Measurements from ENCODE around the gene AKT1S1.

The AKT1S1 gene

DNA sequence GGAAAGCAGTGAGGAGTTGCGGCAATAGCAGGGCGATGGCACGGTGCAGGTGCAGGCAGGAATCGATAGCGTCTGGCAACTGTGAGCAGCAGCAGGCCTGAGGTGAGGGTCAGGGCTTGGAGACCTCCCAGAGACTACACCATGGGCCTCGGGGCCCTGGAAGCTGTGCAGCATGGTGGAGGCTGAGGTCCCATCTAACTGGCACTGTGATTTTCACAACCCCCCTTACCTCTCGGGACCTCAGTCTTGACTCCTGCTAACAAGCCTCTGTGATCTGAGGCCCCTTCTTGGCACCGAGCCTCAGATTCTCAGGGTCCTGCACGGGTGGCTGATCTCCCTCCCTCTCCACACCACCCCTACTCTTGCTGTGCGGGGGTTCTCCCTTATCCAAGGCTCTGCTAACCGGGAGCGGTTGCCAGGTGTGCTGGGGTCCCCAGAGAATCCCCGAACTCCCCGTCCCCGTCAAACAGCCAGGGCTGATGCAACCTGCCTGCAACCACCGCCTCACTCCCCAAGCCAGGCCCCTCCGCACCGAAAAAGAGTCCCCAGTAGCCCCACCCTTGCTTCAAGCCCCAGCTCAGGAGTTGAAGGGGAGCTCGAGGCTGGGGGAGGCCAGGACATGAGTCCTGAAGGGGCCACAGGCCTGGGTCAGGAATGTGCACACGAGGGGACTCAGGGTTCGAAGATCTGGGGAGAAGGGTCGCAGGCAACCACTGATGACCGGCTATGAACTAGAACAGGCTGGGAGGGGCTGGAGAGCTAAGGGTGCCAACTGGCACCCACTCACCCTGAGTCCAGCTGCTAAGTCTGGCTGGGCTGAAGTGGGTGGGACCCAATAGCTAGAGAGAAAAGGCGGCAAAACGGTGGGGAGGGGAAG lies 47.1 kb upstream of the AKT1S1 start (continued):
- TF ChIP-seq, protein P1, sequence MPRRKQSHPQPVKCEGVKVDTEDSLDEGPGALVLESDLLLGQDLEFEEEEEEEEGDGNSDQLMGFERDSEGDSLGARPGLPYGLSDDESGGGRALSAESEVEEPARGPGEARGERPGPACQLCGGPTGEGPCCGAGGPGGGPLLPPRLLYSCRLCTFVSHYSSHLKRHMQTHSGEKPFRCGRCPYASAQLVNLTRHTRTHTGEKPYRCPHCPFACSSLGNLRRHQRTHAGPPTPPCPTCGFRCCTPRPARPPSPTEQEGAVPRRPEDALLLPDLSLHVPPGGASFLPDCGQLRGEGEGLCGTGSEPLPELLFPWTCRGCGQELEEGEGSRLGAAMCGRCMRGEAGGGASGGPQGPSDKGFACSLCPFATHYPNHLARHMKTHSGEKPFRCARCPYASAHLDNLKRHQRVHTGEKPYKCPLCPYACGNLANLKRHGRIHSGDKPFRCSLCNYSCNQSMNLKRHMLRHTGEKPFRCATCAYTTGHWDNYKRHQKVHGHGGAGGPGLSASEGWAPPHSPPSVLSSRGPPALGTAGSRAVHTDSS (tag by site-specific recombination; IDR thresholded peaks at IDR 0.05), result 0 out of 2 replicates have a peak, but pooled peaks have one; percentile 31
- TF ChIP-seq OVOL3 (tag by site-specific recombination; IDR thresholded peaks at IDR 0.05) (no peak), ZNF292 (tag by site-specific recombination; IDR thresholded peaks at IDR 0.05; ENCODE audit: borderline replicate concordance, low read depth) (no peak), ZNF239 (tag by site-specific recombination; IDR thresholded peaks at IDR 0.05) (no peak), YY1 (tag by site-specific recombination; IDR thresholded peaks at IDR 0.05) (no peak), ZNF202 (tag by site-specific recombination; IDR thresholded peaks at IDR 0.05; ENCODE audit: borderline replicate concordance) (no peak), ZNF404 (tag by site-specific recombination; IDR thresholded peaks at IDR 0.05) (0 out of 2 replicates have a peak, but pooled peaks have one; percentile 41), MEIS1 (CRISPR knock-in tag; IDR thresholded peaks at IDR 0.05; ENCODE audit: borderline replicate concordance) (no peak), ZBTB7A (tag by site-specific recombination; IDR thresholded peaks at IDR 0.05; ENCODE audit: low read depth) (no peak), ZNF555 (tag by site-specific recombination; conservative IDR thresholded peaks at IDR 0.05) (no peak), ZNF302 (tag by site-specific recombination; IDR thresholded peaks at IDR 0.05; ENCODE audit: low read depth) (no peak), BCL11A (tag by site-specific recombination; IDR thresholded peaks at IDR 0.05; ENCODE audit: low read depth) (no peak), ZSCAN30 (tag by site-specific recombination; IDR thresholded peaks at IDR 0.05) (no peak), ZNF2 (tag by site-specific recombination; IDR thresholded peaks at IDR 0.05) (no peak), HOXD13 (CRISPR knock-in tag; IDR thresholded peaks at IDR 0.05; ENCODE audit: borderline replicate concordance) (no peak), ZNF266 (tag by site-specific recombination; IDR thresholded peaks at IDR 0.05; ENCODE audit: low read depth) (no peak), ZBTB8A (tag by site-specific recombination; IDR thresholded peaks at IDR 0.05) (no peak), ZNF792 (tag by site-specific recombination; IDR thresholded peaks at IDR 0.05) (no peak), RBAK (tag by site-specific recombination; IDR thresholded peaks at IDR 0.05) (no peak), SCRT1 (tag by site-specific recombination; IDR thresholded peaks at IDR 0.05; ENCODE audit: borderline replicate concordance) (no peak), ZNF843 (tag by site-specific recombination; IDR thresholded peaks at IDR 0.05) (no peak), ZNF76 (tag by site-specific recombination; IDR thresholded peaks at IDR 0.05; ENCODE audit: borderline replicate concordance, low read depth) (no peak), ZNF585B (tag by site-specific recombination; IDR thresholded peaks at IDR 0.05) (no peak), WT1 (tag by site-specific recombination; IDR thresholded peaks at IDR 0.05) (no peak), ZNF768 (tag by site-specific recombination; IDR thresholded peaks at IDR 0.05) (no peak), ZNF544 (tag by site-specific recombination; IDR thresholded peaks at IDR 0.05) (no peak), GFI1B (tag by site-specific recombination; IDR thresholded peaks at IDR 0.05) (no peak)
- TF ChIP-seq, protein P2, sequence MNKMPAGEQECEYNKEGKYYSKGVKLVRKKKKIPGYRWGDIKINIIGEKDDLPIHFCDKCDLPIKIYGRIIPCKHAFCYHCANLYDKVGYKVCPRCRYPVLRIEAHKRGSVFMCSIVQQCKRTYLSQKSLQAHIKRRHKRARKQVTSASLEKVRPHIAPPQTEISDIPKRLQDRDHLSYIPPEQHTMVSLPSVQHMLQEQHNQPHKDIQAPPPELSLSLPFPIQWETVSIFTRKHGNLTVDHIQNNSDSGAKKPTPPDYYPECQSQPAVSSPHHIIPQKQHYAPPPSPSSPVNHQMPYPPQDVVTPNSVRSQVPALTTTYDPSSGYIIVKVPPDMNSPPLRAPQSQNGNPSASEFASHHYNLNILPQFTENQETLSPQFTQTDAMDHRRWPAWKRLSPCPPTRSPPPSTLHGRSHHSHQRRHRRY (tag by site-specific recombination; IDR thresholded peaks at IDR 0.05), result no peak
- TF ChIP-seq, protein P3, sequence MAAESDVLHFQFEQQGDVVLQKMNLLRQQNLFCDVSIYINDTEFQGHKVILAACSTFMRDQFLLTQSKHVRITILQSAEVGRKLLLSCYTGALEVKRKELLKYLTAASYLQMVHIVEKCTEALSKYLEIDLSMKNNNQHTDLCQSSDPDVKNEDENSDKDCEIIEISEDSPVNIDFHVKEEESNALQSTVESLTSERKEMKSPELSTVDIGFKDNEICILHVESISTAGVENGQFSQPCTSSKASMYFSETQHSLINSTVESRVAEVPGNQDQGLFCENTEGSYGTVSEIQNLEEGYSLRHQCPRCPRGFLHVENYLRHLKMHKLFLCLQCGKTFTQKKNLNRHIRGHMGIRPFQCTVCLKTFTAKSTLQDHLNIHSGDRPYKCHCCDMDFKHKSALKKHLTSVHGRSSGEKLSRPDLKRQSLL (tag by site-specific recombination; IDR thresholded peaks at IDR 0.05), result no peak
- TF ChIP-seq, protein P4, sequence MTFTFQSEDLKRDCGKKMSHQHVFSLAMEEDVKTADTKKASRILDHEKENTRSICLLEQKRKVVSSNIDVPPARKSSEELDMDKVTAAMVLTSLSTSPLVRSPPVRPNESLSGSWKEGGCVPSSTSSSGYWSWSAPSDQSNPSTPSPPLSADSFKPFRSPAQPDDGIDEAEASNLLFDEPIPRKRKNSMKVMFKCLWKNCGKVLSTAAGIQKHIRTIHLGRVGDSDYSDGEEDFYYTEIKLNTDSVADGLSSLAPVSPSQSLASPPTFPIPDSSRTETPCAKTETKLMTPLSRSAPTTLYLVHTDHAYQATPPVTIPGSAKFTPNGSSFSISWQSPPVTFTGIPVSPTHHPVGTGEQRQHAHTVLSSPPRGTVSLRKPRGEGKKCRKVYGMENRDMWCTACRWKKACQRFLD (tag by site-specific recombination; IDR thresholded peaks at IDR 0.05), result no peak
- TF ChIP-seq, protein P5, sequence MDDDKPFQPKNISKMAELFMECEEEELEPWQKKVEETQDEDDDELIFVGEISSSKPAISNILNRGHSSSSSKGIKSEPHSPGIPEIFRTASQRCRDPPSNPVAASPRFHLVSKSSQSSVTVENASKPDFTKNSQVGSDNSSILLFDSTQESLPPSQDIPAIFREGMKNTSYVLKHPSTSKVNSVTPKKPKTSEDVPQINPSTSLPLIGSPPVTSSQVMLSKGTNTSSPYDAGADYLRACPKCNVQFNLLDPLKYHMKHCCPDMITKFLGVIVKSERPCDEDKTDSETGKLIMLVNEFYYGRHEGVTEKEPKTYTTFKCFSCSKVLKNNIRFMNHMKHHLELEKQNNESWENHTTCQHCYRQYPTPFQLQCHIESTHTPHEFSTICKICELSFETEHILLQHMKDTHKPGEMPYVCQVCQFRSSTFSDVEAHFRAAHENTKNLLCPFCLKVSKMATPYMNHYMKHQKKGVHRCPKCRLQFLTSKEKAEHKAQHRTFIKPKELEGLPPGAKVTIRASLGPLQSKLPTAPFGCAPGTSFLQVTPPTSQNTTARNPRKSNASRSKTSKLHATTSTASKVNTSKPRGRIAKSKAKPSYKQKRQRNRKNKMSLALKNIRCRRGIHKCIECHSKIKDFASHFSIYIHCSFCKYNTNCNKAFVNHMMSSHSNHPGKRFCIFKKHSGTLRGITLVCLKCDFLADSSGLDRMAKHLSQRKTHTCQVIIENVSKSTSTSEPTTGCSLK (tag by site-specific recombination; IDR thresholded peaks at IDR 0.05), result no peak
